Activated naive CD4-positive, alpha-beta T cell treated with Interleukin-2 at 50 U/mL for 16 hours (primary cell): Measurements from ENCODE around the gene RORC.
"Not testable (repeated sequence)": the region's sequence is repeated elsewhere in the genome, so short reads cannot be mapped to it uniquely, and the experiment has no call there.

ENCODE experiments used
- DNase-seq: peaks from one replicate; pipeline ENCODE4 v3.0.0-alpha.2; 2020

The RORC gene

DNA sequence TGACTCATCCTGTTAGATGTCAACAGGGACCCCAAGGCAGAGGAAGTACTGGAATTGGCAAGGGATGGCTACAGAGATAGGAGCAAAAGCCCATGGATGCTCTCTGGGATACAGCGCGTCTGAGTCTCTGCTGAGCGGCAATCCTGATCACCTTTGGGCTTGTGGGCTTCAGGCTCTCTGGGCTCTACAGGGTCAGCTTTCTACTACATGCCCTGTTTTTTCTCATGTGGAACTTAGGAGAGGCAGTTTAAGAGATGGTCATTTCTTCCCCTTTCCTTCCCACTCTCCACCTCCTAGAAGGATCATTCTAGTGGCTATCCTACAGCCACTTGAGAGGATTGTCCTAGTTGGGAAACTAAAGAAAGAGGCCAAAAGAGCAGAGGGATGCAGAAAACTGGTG, 27.7 kb downstream of the RORC start:
- DNase-seq = no peak

DNA sequence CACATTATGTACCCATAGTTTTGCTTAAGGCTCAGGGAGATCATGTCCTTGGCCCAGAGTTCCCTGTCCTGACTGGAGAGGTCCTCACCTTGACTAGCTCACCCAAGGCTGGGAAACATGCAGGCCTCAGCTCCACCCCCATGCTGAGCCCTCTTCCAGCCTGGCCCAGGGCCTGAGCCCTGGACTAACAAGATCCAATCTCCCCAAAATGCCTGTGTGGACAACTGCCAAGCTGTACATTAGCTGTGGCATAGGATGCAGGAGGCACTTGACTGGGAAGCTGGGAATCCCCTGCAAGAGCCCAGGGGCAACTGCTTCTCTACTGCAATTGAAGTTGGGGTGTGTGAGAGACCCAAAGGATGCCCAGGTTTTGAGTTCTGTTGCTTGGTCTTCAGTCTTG, 28.4 kb downstream of the RORC start:
- no peak for DNase-seq

DNA sequence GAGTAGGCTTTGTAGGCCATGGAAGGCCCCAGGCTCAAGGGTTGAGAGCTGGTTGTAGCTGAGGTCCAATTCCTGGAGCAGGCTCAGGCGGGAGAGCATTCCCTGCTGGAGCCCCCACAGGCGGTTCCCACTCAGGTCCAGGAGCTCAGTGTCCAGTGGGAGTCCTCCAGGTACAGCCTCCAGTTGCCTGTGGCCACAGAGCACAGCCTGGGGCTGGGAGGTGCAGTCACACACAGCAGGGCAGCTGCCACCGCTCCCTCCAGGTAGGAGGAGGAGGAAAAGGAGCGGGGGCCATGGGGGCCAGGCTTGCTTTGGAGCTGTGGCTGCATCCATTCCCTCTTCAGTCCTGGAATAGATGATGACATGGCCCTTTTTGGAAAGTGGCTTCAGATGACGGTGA, 29.2 kb downstream of the RORC start:
- no peak for DNase-seq

DNA sequence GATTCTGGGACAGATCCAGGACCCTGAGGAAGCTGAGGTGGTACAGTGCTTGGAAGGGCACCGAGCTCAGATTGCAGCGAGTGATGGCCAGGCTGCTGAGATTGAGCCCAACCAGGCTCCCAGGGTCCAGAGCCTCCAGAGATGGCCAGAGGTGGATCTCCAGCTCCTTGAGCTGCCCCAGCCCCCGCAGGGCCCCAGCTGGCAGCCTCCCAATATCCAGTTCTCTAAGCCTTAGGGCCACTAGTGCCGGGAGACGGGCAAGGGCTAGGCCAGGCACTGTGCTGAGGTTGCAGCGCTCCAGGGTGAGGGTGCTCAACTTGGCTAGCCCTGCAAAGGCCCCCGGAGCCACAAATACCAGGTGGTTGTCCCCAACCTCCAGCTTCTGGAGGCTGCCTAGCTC, 29.8 kb downstream of the RORC start:
- DNase-seq = no peak

DNA sequence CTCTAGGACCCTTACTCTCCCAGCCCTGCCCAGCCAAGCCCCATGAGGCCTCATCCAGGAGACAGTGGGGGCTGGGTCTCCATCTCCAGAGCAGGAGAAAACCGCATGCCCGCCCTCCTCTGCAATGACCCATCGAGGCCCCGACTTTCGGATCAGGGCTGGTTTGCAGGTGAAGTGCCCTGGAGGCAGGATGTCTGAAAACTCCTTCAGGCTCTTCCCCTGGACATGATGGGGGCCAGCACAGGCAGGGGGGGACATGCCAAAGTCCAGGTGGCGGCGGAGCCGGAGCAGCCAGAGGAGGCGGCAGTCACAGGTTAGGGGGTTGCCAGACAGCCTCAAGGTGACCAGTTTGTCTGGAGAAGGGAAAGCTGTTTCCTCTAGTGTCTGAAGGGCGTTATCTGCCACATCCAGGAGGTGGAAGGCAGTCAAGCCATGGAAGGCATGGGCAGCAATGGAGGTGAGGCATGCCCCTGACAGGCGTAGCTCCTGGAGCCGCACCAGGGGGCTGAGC, 30.2 kb downstream of the RORC start:
- DNase-seq = no peak

DNA sequence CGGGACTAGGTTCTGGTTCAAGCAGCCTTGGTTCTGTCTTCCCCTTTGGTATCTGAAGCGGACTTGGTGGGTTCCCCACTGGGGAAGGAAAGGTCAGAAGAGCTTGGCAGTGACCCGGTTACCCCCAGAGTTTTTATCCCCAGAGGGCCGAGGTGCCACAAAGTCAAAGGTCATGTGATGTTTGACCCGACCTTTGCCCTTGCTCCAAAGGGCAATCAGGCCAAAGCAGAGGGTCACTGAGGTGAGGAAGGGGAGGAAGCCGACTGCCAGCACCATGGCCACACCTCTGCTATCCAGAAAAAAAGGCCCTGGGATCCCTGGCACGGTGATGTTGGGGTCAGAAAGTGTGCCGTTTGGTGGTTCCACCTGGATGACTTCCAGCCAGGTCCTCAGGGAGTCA, 30.8 kb downstream of the RORC start:
- no peak for DNase-seq

DNA sequence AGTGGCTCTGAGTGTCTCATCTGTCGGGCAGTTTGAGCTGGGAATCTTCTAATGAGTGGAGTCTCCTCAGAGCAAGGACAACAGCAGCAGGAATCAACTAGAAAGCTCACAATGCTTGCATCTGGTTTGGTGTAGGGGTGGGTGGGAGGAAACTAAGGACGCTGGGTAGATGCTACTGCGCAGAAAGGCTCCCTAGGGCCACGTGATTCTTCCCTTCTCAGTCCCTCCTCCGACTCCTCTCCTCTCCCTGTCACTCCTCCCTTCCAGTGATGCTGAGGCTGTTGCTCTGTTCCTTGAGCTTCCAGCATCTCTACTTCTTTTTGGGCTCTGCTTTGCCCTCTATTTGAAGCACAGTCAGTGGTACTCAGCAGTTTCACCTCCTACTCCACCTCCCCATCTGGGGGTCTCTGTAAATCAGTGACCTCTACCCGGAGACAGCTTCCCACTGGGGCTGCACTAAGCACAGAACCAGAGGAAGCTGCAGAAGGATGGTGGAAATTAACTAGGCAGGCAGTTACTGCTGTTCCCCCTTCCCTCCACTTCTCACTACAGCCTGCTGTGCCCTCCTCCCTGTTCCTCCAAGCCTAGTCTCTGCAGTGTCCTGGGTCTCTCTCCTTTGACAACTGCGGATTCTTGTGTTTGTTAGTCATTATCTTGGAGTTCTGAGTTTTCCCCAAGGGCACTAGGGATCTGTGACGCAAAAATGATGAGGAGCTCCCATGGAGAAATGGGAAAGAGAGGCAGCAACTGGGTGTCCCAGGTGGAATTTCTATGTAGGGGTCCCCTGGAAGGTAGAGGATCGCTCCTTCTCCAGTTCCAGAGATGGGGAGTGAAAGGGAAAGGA, 32.2 kb downstream of the RORC start:
- DNase-seq = no peak

DNA sequence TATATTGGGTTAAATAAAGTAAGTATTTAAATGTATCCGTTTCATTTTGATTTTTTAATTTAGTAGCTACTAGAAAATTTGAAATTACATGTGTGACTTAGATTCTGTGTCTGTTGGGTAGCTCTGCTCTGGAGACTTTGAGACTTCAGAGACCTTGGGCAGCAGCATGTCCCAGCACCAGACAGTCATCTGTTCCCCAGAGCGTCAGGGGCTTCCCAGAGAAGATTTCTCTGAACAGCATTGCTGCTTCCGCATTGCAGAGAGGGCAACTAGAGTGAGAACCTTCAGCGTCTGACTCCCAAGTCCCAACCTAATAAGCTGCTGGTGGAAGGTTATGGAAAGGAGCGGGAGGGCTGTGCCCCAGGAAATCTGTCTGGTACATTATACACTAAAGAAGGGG, 33.0 kb downstream of the RORC start:
- DNase-seq = no peak

DNA sequence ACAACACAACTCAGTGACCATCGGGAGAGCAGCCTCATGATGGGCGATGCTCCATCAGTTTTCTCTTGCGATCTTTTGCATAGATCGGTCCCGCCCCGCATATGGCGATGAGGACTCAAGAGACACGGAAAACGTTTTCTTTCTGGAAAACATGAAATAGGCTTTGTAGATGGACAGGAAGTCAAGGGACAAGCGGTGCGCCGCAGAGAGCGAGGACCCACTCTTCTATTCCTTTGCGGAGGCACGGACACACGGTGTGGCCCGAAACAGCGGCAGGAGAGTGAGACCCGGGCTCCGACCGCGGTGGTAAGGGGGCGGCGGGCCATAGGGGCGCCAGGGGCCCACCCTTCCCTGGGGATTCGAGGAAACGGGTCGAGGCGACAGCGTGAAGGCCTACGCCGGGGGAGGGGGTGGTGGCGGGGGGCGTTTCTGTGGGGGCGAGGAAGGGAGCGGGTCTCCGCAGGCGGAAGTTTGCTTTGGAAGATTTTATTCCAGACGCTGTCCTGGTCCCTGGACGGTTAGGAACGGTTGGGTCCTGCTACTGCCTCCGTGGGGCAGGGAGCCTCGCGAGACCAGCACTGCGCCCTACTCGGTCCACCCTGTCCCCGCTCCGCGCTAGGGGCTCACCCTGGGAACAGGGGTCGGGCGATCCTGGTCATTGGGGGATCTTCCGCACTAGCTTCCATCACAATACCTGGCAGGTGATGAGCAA, 40.5 kb downstream of the RORC start:
- DNase-seq = no peak

DNA sequence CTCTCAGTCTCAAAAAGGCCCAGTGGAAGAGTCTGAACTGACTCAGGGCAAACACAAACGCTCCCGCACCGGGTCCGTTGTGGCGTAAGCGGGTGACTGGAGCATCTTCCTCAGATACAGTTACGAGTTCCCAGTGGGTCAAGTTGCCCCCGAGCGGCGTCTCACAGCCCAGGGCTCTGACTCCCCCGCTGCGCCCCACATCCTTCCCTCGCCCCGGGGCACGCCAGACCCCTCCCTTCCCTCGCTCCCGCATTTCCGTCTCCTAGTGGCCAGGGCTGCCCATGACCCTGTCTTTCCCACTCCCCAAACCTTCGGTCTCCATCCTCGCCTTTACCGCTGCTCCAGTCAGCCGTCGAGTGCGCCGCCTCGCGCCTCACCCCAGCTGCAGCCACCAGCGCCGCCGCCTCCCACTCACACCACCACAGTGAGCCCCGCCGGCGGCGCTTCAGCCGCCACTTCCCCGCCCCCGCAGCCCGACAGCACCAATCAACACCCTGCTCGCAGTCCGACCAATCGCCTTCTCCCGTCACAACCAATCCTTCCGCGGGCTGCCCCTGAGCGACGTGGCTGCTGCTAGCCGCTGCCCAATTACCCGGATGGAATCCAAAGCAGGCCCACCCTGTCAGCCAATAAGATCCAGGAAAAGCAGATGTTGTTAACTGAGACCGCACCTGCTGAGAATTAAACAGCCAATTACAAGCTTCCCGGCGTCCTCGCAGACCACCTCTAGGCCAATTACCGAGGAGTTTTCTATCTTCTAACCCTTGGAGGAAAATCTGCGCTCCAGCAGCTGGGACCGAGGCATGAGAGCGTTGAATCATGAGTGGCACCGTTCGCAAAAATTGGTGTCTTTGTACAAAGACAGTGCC, 41.3 kb downstream of the RORC start, which contains the start of gene TDRKH:
TSS of gene TDRKH (minus strand) at position 430 of the 869 bp plus-strand sequence. CDS start 7,478 bp downstream, outside the sequence.
- peak; percentile 99 for DNase-seq

DNA sequence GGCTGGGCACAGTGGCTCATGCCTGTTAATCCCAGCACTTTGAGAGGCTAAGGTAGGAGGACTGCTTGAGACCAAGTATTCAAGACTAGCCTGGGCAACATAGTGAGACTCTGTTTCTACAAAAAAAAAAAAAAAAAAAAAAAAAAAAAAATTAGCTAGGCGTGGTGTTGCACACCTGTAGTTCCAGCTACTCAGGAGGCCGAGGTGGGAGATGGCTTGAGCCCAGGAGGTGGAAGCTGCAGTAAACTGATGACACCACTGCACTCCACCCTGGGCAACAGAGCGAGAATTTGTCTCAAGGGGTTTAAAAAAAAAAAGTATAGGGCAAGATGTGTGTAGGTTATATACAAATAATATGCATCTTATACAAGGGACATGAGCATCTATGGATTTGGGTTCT, 43.9 kb downstream of the RORC start:
- DNase-seq = no peak

DNA sequence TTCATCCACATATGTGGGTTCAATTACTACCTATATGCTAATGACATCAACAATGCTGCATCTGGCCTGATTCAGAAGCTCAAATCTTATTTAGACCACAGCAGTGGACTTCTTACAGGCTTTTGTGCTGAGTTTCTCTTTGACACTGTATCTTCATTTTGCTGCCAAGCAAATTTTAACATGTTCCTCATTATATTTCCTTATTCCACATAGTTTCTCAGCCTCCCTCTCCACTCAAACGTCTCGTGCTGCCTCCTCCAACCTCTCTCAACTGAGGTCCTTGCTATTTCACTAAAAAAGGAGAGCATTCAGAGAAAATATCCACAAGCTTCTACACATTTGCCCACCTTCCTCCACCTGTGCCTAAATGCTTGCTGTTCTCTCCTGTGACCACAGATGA, 47.8 kb downstream of the RORC start:
- no peak for DNase-seq

DNA sequence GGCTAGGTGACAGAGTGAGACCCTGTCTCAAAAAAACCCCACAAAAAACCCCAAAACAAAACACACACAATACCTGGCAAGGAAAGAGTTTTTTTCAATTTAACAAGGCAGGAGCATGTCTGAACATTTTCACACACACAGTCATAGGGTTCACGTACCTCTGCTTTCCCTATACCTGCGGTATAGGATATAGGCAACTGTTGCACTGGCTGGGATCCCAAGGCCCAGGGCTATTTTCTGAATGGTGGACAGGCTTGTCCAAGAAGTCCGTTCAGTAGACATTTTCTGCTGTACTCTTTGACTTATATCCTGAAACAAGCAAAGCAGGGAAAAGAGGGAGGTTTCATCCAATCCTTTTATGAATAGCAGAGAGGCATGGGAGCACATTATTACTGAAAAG, 48.9 kb downstream of the RORC start:
- no peak for DNase-seq

DNA sequence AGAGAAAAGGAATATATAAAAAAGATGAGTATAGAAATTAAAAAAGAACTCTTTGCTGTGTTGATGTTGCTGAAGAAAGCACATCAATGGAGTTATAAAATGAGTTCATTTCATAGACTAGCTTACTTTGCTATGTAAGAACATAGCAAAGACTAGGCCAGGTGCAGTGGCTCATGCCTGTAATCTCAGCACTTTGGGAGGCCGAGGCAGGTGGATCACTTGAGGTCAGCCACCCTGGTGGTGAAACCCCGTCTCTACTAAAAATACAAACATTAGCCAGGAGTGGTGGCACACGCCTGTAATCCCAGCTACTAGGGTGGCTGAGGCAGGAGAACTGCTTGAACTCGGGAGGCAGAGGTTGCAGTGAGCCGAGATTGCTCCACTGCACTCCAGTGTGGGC, 49.6 kb downstream of the RORC start:
- not testable (repeated sequence) for DNase-seq

DNA sequence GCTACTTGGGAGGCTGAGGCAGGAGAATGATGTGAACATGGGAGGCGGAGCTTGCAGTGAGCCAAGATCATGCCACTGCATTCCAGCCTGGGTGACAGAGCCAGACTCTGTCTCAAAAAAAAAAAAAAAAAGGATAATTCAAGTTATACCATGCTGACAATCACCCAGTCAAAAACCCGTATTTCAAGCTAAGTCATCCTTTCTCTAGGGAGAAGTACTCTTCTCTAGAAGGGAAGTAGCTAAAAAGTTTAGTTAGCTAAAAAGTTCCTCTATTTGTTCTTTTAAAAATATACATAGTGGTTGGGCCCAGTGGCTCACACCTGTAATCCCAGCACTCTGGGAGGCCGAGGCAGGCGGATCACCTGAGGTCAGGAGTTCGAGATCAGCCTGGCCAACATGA, 50.9 kb downstream of the RORC start:
- DNase-seq = not testable (repeated sequence)

DNA sequence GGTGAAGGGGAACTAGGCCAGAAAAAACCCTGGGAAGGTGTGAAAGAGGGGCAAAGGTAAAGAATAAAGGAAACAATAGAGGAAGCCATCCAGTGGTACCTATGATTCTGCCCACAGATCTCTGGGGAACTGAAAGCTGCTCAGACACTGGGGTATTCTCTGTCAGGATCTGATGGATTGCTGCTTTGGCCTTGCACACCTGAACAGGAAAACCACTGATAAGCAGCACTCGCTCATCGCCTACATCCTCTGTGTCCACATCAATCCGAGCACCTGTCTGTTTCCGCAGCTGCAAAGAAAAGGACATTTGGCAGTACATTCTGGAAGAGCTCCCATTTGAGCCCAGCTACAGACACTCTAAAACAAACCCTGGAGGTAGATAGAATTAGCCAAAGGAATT, 51.8 kb downstream of the RORC start:
- DNase-seq = no peak

DNA sequence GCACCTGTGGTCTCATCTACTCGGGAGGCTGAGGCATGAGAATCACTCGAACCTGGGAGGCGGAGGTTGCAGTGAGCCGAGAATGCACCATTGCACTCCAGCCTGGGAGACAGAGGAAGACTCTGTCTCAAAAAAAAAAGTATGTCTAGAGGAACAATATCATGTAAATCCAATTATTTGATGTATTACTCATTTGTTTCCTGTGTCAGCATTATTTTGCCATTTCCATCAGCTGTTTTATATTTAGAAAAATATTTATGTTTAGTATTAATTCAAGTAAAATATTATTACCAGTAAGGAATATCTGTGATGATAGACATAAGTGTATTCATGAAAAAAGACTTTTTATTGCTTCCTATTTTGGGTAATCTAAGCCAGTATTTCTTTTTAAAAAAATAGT, 54.3 kb downstream of the RORC start:
- DNase-seq = no peak

DNA sequence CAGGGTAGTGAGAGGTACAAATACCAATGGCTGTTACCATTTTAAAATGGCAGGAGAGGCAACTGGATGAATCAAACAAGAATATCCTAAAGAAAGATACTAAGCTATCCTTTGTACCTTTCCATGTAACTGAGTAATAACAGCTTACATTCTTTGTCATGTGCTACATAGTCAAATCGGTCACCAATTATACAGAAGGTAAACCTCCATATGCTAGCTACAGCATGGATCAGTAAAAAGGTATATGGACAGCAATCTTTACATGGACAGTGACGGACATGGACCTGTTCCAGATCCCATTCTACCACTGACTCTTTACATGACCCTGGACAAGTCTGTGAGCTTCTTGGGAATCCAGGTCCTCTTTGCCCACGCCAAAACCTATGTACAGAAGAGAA, 54.9 kb downstream of the RORC start:
- no peak for DNase-seq

DNA sequence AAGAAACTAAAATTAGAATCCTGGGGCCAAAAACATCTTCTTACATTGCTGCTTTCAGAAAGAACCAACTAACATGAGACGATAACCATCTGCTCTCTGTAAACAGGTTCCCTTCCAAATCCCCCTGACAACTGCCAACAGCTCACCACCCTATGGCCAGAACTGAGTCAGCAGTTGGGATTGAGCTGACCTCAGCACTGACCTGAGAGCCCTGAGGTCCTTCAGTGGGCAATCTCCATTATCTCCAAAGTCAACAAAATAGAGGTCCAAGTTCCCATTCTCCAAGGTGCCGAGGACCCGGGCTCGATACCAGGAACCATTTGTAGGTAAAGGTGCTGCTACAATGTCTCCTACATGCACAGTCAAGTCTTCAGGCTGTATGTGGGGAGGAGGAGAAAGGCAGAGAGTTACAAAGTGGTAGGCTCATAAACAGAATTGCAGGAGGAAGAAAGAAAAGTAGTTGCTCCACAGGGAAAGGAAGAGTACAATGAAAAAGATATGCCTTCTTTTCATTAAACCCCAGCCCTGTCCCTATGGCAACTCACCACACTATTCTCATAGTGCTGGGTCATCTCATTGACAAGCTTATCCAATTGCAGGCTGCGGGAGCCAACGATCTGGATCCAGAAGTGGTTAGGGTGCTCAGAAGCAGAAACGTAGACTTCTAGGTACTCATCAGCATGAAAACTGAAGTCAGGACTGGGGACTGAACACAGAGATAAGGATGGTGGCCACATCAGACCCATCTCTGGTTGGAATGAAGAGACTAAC, 55.5 kb downstream of the RORC start:
- DNase-seq = no peak

DNA sequence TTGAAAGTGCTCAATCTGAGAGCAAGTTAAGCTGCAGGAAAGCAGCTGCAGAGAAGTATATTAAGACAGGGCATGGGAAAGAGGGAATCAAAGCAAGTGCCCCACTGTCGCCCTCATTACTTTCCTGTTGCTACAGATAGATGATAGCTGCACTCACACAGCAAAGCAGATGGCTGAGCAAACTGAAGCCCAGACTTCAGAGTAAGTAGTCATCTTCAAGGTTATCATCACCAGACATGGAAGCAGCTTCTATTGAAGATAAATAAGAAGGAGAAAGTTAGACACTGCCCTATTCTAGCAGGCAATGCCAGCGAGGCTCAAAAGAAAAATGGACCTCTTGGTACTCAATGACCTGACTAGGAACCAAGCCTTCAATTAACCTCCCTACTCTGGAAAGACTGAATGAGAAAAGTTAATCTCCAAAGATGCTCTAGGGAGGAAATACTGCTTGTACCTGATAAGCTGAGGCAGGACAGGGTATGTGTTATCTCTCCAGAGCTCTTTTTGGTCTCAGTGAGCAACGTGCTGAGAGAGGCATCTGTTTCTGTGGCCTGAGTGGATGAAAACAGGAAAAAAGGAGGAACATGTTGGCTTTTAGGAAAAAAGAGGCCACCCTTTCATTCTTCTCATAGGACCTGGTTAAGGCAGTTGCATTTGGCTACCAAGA, 57.2 kb downstream of the RORC start:
- DNase-seq = no peak

DNA sequence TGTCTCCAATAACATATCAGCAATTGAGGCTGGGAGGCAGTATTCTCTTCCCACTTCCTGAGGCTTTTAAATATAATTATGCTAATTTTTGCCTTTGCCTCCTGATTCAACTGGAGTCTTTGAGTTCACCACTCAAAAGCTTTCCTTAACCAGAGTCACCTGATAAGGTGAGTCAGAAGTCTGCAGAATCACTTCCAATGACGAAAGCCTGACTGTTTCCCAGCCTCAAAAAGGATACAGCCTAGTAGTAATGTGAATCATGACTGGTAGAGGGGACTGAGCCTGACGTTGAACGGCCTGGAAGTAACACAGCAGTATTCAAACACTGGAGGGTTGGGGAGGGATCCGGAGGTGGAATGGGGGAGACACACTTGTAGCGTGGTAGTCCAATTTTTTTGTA, 57.9 kb downstream of the RORC start:
- DNase-seq = no peak

DNA sequence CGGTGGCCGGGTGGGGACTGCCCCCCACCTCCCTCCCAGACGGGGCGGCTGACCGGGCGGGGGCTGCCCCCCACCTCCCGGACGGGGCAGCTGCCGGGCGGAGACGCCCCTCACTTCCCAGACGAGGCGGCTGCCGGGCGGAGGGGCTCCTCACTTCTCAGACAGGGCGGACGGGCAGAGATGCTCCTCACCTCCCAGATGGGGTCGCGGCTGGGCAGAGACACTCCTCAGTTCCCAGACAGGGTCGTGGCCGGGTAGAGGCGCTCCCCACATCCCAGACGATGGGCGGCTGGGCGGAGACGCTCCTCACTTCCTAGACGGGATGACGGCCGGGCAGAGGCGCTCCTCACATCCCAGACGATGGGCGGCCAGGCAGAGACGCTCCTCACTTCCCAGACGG, 62.3 kb downstream of the RORC start:
- DNase-seq = not testable (repeated sequence)
